ENCODE results near the gene DEFB127. TPM values are rescaled to one million over a fixed set of nuclear protein-coding genes. Genes with fewer than 3 reads are reported as not detected.
"Not testable (repeated sequence)": the region's sequence is repeated elsewhere in the genome, so short reads cannot be mapped to it uniquely, and the experiment has no call there.

Gene DEFB127
- total RNA-seq, 3 donors from 2014 or later (not counting 1 experiment from before 2014, with no cell fraction given) = not detected

- Histone ChIP-seq H3K36me3 (ENCODE audit: control insufficient read depth, insufficient read depth, low read length) (no peaks in the 10 kb centered on the region), H3K27ac (ENCODE audit: low read length) (no peak overlapping the region), H3K27me3 (ENCODE audit: control insufficient read depth, insufficient read depth, low read length) (peaks cover 7% of the 10 kb centered on the region), H3K9me3 (ENCODE audit: control insufficient read depth, insufficient read depth, low read length) (no peaks in the 10 kb centered on the region), H3K4me3 (ENCODE audit: low read length) (no peak overlapping the region), H3K4me1 (ENCODE audit: control insufficient read depth, insufficient read depth, low read length) (no peaks in the 10 kb centered on the region)
- ATAC-seq = no peak
- WGBS (ENCODE audit: insufficient coverage) = 54% methylated on average over 2 of the region's 2 CpGs
- Mint-ChIP-seq H3K27me3 (ENCODE audit: low read depth in 2 of 2) (peaks cover 35 to 88% of the 10 kb centered on the region in 2 donors), H3K4me3 (no peak overlapping the region), H3K36me3 (no peaks in the 10 kb centered on the region), H3K4me1 (no peaks in the 10 kb centered on the region), H3K9me3 (no peaks in the 10 kb centered on the region), H3K27ac (no peak overlapping the region)
- no peak for TF ChIP-seq CTCF (IDR thresholded peaks at IDR 0.05)
- no peak for DNase-seq
- intact Hi-C loops (cut with micrococcal nuclease) = no loop called here
Observed at GRCh38 chr20:187733-188132, 30.5 kb downstream of the DEFB127 start.

GRCh38 chr20:189611-190010 lies 32.4 kb downstream of the DEFB127 start, which contains the start of gene DEFB128:
Gene DEFB128 (minus strand): TSS chr20:189711. CDS start chr20:189623, 88 bp downstream.
- no peaks in the 10 kb centered on the region for H3K9me3 Mint-ChIP-seq
- Histone ChIP-seq H3K27ac (ENCODE audit: low read length) (no peak within 1 kb of the TSS), H3K4me3 (ENCODE audit: low read length) (no peak within 1 kb of the TSS), H3K4me1 (ENCODE audit: control insufficient read depth, insufficient read depth, low read length) (no peaks in the 10 kb centered on the region), H3K9me3 (ENCODE audit: control insufficient read depth, insufficient read depth, low read length) (no peaks in the 10 kb centered on the region), H3K27me3 (ENCODE audit: control insufficient read depth, insufficient read depth, low read length) (no peaks in the 10 kb centered on the region), H3K36me3 (ENCODE audit: control insufficient read depth, insufficient read depth, low read length) (no peaks in the 10 kb centered on the region)
- no peaks in the 10 kb centered on the region for H3K4me1 Mint-ChIP-seq
- 78% methylated on average over 5 of the region's 7 CpGs for WGBS (ENCODE audit: insufficient coverage)
- no peak for TF ChIP-seq CTCF (IDR thresholded peaks at IDR 0.05)
- no peak for DNase-seq
- intact Hi-C loops (cut with micrococcal nuclease) = no loop called here
- H3K27me3 Mint-ChIP-seq (ENCODE audit: low read depth in 2 of 2) = peaks cover 19 to 71% of the 10 kb centered on the region in 2 donors
- no peak for ATAC-seq
- no peak within 1 kb of the TSS for H3K4me3 Mint-ChIP-seq
- H3K36me3 Mint-ChIP-seq = no peaks in the 10 kb centered on the region
- H3K27ac Mint-ChIP-seq = no peak within 1 kb of the TSS

GRCh38 chr20:198225-198624 lies 41.0 kb downstream of the DEFB127 start:
- intact Hi-C loops (cut with micrococcal nuclease) = no loop called here
- H3K9me3 ChIP-seq (ENCODE audit: control insufficient read depth, insufficient read depth, low read length) = no peaks in the 10 kb centered on the region
- H3K4me3 ChIP-seq (ENCODE audit: low read length) = no peak overlapping the region
- H3K4me1 Mint-ChIP-seq = no peaks in the 10 kb centered on the region
- TF ChIP-seq CTCF (IDR thresholded peaks at IDR 0.05) = no peak
- peaks cover 0 to 2% of the 10 kb centered on the region in 2 donors for H3K9me3 Mint-ChIP-seq
- H3K4me1 ChIP-seq (ENCODE audit: control insufficient read depth, insufficient read depth, low read length) = no peaks in the 10 kb centered on the region
- H3K27ac Mint-ChIP-seq = no peak overlapping the region
- no peaks in the 10 kb centered on the region for H3K36me3 ChIP-seq (ENCODE audit: control insufficient read depth, insufficient read depth, low read length)
- no peak for DNase-seq
- H3K27me3 ChIP-seq (ENCODE audit: control insufficient read depth, insufficient read depth, low read length) = no peaks in the 10 kb centered on the region
- no peak overlapping the region for H3K27ac ChIP-seq (ENCODE audit: low read length)
- 60% methylated on average over 1 of the region's 1 CpG for WGBS (ENCODE audit: insufficient coverage)
- peaks cover 14 to 39% of the 10 kb centered on the region in 2 donors for H3K27me3 Mint-ChIP-seq (ENCODE audit: low read depth in 2 of 2)
- no peaks in the 10 kb centered on the region for H3K36me3 Mint-ChIP-seq
- no peak for ATAC-seq
- no peak overlapping the region for H3K4me3 Mint-ChIP-seq

- H3K4me3 Mint-ChIP-seq = no peak overlapping the region
- 46% methylated on average over 4 of the region's 4 CpGs for WGBS (ENCODE audit: insufficient coverage)
- H3K4me1 ChIP-seq (ENCODE audit: control insufficient read depth, insufficient read depth, low read length) = no peaks in the 10 kb centered on the region
- H3K36me3 Mint-ChIP-seq = no peaks in the 10 kb centered on the region
- H3K27me3 ChIP-seq (ENCODE audit: control insufficient read depth, insufficient read depth, low read length) = peaks cover 4% of the 10 kb centered on the region
- no peak for TF ChIP-seq CTCF (IDR thresholded peaks at IDR 0.05)
- DNase-seq (no peak), ATAC-seq (no peak)
- H3K9me3 Mint-ChIP-seq = peaks cover 0 to 2% of the 10 kb centered on the region in 2 donors
- H3K4me3 ChIP-seq (ENCODE audit: low read length) = no peak overlapping the region
- no peaks in the 10 kb centered on the region for H3K9me3 ChIP-seq (ENCODE audit: control insufficient read depth, insufficient read depth, low read length)
- H3K27ac ChIP-seq (ENCODE audit: low read length) = no peak overlapping the region
- intact Hi-C loops (cut with micrococcal nuclease) = no loop called here
- no peak overlapping the region for H3K27ac Mint-ChIP-seq
- peaks cover 14 to 39% of the 10 kb centered on the region in 2 donors for H3K27me3 Mint-ChIP-seq (ENCODE audit: low read depth in 2 of 2)
- H3K36me3 ChIP-seq (ENCODE audit: control insufficient read depth, insufficient read depth, low read length) = no peaks in the 10 kb centered on the region
- H3K4me1 Mint-ChIP-seq = no peaks in the 10 kb centered on the region
Observed at GRCh38 chr20:199996-200395, 42.7 kb downstream of the DEFB127 start.

- ATAC-seq; H3K27ac Mint-ChIP-seq; H3K9me3 ChIP-seq (ENCODE audit: control insufficient read depth, insufficient read depth, low read length); H3K4me3 Mint-ChIP-seq; H3K36me3 ChIP-seq (ENCODE audit: control insufficient read depth, insufficient read depth, low read length); H3K27me3 Mint-ChIP-seq (ENCODE audit: low read depth in 2 of 2); H3K27ac ChIP-seq (ENCODE audit: low read length); H3K27me3 ChIP-seq (ENCODE audit: control insufficient read depth, insufficient read depth, low read length); DNase-seq; H3K4me1 Mint-ChIP-seq; H3K4me1 ChIP-seq (ENCODE audit: control insufficient read depth, insufficient read depth, low read length); H3K36me3 Mint-ChIP-seq; H3K4me3 ChIP-seq (ENCODE audit: low read length); intact Hi-C loops (cut with micrococcal nuclease); H3K9me3 Mint-ChIP-seq: not testable (repeated sequence)
- 76% methylated on average over 4 of the region's 4 CpGs for WGBS (ENCODE audit: insufficient coverage)
Observed at GRCh38 chr20:203630-204029, 46.4 kb downstream of the DEFB127 start.
